ENCODE data around the gene FXYD4.

GRCh38 chr10:43421519-43421918, 50.1 kb downstream of the FXYD4 start:
- TF ChIP-seq CTCF (IDR thresholded peaks at IDR 0.05) (no peak), POLR2A (IDR thresholded peaks at IDR 0.05) (no peak)
